ENCODE data around the gene PUS3.

PUS3 gene

DNA sequence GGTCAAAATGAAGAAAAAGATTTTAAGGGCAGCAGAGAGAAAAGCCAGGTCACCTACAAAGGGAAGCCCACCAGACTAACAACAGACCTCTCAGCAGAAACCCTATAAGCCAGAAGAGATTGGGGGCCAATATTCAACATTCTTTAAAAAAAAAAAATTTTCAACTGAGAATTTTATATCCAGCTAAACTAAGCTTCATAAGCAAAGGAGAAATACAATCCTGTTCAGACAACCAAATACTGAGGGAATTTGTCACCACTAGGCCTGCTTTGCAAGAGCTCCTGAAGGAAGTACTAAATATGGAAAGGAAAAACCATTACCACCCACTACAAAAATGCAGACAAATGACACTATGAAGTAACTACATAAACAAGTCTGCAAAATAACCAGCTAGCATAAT is 56.8 kb downstream of the PUS3 start:
- H3K4me3 ChIP-seq (ENCODE audit: low read depth, low read length): no peak overlapping the region
- no peak for TF ChIP-seq CTCF (IDR thresholded peaks at IDR 0.05; ENCODE audit: low read depth, low read length)

All from WI38 (cell line).